Ectodermal cell (in vitro differentiated cells): ENCODE measurements around the gene CECR2.

Source experiments
- H3K27ac ChIP-seq: 2 replicates; pipeline ENCODE4 v1.7.0; 2013; ENCODE audit warnings: mild to moderate bottlenecking, low read depth, low read length; ENCODE audit not compliant: insufficient read depth, poor library complexity, severe bottlenecking
- H3K27me3 ChIP-seq: 2 replicates; pipeline ENCODE4 v1.7.0; 2013; ENCODE audit warnings: mild to moderate bottlenecking, low read length; ENCODE audit not compliant: insufficient read depth, control insufficient read depth, poor library complexity, severe bottlenecking
- H3K36me3 ChIP-seq: one replicate; pipeline ENCODE4 v1.7.0; 2013; ENCODE audit warnings: low read length; ENCODE audit not compliant: control insufficient read depth, insufficient read depth
- H3K4me1 ChIP-seq: one replicate; pipeline ENCODE4 v1.7.0; 2013; ENCODE audit warnings: low read length; ENCODE audit not compliant: control insufficient read depth, insufficient read depth
- H3K4me3 ChIP-seq: 2 replicates; pipeline ENCODE4 v1.7.0; 2013; ENCODE audit warnings: low read depth, low read length, control low read depth; ENCODE audit not compliant: insufficient read depth
- H3K9me3 ChIP-seq: 2 replicates; pipeline ENCODE4 v1.7.0; 2013; ENCODE audit warnings: mild to moderate bottlenecking, low read length, moderate library complexity; ENCODE audit not compliant: control insufficient read depth
- WGBS, 2 experiments: methylation state at CpG; one replicate each; pipeline ENCODE4 v1.1.7; 2013; ENCODE audit warnings: missing lambda C conversion rate in 2 of 2; 5-methylcytosine and 5-hydroxymethylcytosine counted together

The CECR2 gene

GRCh38 chr22:17366329-17366728 lies 2.9 kb upstream of the CECR2 start:
- Histone ChIP-seq H3K4me1 (peaks cover 14% of the 10 kb centered on the region), H3K4me3 (no peak overlapping the region), H3K9me3 (no peaks in the 10 kb centered on the region), H3K27me3 (no peaks in the 10 kb centered on the region), H3K36me3 (no peaks in the 10 kb centered on the region), H3K27ac (no peak overlapping the region)
- whole genome bisulfite sequencing, 2 experiments, result 76% methylated on average over 13 of the region's 13 CpGs

- H3K9me3 ChIP-seq, result no peaks in the 10 kb centered on the region
- no peaks in the 10 kb centered on the region for H3K27me3 ChIP-seq
- 10 to 12% methylated on average over 10 to 11 of the region's 11 CpGs for WGBS, 2 experiments
- peaks cover 17% of the 10 kb centered on the region for H3K4me1 ChIP-seq
- H3K36me3 ChIP-seq, result no peaks in the 10 kb centered on the region
- H3K4me3 ChIP-seq, result no peak overlapping the region
- H3K27ac ChIP-seq, result peak overlapping the region; percentile 22
Observed at GRCh38 chr22:17366830-17367229, 2.4 kb upstream of the CECR2 start.

- peaks cover 21% of the 10 kb centered on the region for H3K4me1 ChIP-seq
- peak overlapping the region; percentile 97 for H3K4me3 ChIP-seq
- H3K27ac ChIP-seq, result peak overlapping the region; percentile 99
- WGBS, 2 experiments, result 0% methylated on average over 7 of the region's 7 CpGs
- H3K27me3 ChIP-seq, result no peaks in the 10 kb centered on the region
- H3K9me3 ChIP-seq, result no peaks in the 10 kb centered on the region
- H3K36me3 ChIP-seq, result no peaks in the 10 kb centered on the region
Observed at GRCh38 chr22:17368144-17368543, 1.1 kb upstream of the CECR2 start.

DNA sequence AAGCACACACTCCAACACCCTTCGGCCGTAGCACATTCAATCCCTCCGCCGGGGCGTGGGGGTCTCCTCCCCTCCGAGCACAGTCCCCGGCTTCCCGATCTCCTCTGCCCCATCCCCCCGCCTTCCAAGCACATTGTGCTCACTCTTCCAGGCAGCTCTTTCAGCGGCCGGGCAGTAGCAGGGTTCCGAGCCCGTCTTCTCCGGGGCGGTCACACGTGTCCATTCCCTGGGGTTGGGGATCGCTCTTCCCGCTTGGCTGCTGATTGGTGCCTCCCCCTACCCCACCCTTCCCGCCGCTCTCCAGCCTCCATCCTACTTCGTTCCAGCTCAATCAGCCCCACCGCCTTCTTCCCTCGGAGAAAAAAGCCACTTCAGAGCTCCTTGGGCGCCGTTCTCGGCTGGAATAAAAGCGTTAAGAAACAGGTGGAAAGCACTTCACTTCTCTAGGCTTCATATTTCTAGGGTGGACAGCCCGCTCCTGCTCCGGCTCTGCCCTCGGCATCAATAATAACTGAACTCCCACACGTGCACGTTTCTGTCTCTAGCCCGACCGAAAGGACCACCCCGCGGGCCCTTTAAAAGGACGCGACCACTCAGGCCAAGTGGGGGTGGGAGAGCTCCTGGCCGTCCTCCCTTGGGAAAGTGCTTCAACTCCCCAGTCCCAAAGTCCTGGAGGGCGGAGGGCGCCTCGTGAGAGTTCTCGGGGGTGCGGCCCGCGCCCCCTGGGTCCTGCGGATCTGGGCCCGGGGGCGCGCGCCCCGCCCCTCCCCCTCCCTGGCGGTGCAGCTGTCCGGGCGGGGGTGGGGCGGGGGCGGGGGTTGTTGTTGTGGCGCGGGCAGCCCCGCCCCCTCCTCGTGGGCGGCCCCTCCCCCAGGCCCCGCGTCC lies 464 bp upstream of the CECR2 start:
- H3K4me3 ChIP-seq, result peak overlapping the region; percentile 97
- no peaks in the 10 kb centered on the region for H3K36me3 ChIP-seq
- 0% methylated on average over 62 to 64 of the region's 64 CpGs for WGBS, 2 experiments
- H3K27me3 ChIP-seq, result no peaks in the 10 kb centered on the region
- H3K9me3 ChIP-seq, result no peaks in the 10 kb centered on the region
- peak overlapping the region; percentile 99 for H3K27ac ChIP-seq
- H3K4me1 ChIP-seq, result peaks cover 25% of the 10 kb centered on the region

DNA sequence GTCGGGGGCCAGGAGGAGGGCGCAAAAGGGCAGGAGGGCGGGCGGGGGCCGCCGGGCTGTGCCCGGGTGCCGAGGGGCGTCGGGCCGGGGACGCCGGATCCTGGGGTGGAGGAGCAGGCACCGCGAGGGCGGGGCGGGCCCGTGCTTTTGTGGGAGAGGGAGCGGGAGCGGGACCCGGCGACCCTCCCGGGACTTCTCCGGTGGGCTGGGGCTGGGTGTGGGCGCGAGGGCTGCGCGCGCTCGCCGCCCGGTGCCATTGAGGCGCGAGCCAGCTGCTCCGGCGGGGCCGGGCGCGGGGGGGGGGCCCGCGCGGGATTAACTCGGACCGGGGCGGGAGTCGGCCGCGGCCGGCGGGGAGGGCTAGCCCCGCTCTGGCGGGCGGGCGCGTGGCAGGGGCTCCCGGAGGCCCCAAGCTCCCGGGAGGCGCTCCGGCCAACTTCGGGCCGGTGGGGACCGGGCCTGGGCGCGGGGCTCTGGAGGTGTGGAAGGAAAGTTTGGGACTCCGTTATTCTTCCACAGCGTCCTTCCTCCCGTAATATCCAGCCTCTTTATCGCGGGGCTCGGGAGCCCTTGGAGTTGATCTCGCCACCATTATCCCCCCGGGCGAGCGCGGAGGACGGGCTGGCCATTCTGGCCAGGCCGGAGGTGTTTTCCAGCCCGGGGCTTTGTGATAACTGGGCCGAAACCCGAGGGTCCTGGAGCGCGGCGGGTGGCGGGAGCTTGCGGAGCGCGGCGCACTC lies 936 bp downstream of the CECR2 start:
- peak overlapping the region; percentile 97 for H3K4me3 ChIP-seq
- peaks cover 32% of the 10 kb centered on the region for H3K4me1 ChIP-seq
- H3K9me3 ChIP-seq, result no peaks in the 10 kb centered on the region
- no peaks in the 10 kb centered on the region for H3K36me3 ChIP-seq
- peak overlapping the region; percentile 92 for H3K27ac ChIP-seq
- 0 to 1% methylated on average over 88 of the region's 88 CpGs for WGBS, 2 experiments
- H3K27me3 ChIP-seq, result no peaks in the 10 kb centered on the region

DNA sequence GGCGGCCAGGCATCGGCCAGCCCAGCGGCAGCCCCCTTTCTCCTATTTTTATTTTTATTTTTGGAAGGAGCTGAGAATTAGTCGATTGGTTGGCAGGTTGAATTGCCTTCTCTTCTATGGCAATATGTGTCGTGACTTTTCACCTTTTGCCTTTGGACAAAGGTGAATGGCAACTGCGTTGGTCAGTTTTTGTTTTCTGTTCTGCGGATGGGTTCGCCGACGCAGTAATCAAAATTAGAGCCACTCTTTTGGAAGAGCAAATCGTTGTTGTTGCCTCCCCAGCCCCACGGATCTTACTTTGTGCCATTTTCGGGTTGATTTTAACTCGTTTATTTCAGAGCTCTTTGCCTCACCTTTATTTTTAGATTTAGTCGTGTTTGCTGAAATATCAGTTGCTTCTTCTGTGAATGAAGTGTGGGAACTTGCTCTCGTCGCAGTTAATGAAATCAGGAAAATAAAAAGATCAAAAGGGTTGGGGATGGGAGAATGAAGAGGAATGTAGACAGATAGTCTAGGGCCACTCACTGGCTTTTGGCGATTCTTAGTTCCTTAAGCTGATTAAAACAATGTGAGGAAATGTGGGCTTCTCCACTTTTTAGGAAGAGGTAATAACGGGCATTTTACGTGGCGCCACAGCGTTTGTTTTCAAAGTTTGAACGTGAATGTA lies 1.6 kb downstream of the CECR2 start:
- H3K9me3 ChIP-seq, result no peaks in the 10 kb centered on the region
- no peaks in the 10 kb centered on the region for H3K36me3 ChIP-seq
- WGBS, 2 experiments, result 0% methylated on average over 23 of the region's 23 CpGs
- H3K27me3 ChIP-seq, result no peaks in the 10 kb centered on the region
- H3K4me3 ChIP-seq, result peak overlapping the region; percentile 97
- peak overlapping the region; percentile 92 for H3K27ac ChIP-seq
- H3K4me1 ChIP-seq, result peaks cover 32% of the 10 kb centered on the region

DNA sequence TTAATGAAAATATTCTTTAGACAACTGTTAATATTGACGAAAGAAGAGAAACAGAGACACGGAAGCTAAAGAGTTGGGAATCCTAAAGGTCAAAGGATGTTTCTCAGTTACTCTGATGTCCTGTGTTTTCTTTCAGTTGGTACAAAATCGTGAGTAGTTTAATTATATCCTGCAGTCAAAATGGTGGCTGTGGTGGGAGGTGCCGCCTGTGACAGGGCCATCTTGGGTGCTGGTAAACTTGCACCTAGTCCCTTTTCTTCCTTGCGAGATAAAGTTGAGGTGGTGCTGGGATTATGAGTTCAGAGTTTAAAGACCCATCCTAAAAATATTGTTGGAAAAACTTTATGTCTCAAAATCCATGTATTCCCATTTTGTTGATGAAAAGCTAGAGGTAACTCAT lies 2.2 kb downstream of the CECR2 start:
- no peaks in the 10 kb centered on the region for H3K27me3 ChIP-seq
- no peaks in the 10 kb centered on the region for H3K9me3 ChIP-seq
- H3K27ac ChIP-seq, result no peak overlapping the region
- WGBS, 2 experiments, result 4 to 6% methylated on average over 4 to 5 of the region's 5 CpGs
- H3K4me1 ChIP-seq, result peaks cover 32% of the 10 kb centered on the region
- no peaks in the 10 kb centered on the region for H3K36me3 ChIP-seq
- H3K4me3 ChIP-seq, result peak overlapping the region; percentile 97

DNA sequence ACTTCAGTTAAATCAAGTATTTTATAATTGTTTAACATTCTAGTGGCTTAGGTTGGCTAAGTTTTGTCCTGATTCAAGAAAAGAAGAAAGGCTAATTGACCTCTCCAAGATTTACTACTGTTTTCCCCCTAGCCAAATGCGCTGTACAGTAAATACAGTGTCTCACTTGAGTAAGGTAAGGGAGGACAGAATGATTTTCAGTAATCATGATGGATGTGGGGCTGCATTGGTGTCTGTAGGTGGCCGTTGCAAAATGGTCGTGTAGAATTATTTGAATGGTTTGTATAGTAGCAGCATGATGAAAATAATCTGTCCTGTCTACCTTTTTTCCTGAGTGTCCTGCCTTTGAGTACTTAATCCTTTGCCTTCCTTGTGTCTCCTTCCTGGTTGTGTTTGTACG lies 4.6 kb downstream of the CECR2 start:
- H3K4me1 ChIP-seq, result peaks cover 21% of the 10 kb centered on the region
- H3K9me3 ChIP-seq, result no peaks in the 10 kb centered on the region
- no peak overlapping the region for H3K4me3 ChIP-seq
- H3K36me3 ChIP-seq, result no peaks in the 10 kb centered on the region
- no peaks in the 10 kb centered on the region for H3K27me3 ChIP-seq
- H3K27ac ChIP-seq, result no peak overlapping the region
- 69 to 70% methylated on average over 4 of the region's 4 CpGs for WGBS, 2 experiments

DNA sequence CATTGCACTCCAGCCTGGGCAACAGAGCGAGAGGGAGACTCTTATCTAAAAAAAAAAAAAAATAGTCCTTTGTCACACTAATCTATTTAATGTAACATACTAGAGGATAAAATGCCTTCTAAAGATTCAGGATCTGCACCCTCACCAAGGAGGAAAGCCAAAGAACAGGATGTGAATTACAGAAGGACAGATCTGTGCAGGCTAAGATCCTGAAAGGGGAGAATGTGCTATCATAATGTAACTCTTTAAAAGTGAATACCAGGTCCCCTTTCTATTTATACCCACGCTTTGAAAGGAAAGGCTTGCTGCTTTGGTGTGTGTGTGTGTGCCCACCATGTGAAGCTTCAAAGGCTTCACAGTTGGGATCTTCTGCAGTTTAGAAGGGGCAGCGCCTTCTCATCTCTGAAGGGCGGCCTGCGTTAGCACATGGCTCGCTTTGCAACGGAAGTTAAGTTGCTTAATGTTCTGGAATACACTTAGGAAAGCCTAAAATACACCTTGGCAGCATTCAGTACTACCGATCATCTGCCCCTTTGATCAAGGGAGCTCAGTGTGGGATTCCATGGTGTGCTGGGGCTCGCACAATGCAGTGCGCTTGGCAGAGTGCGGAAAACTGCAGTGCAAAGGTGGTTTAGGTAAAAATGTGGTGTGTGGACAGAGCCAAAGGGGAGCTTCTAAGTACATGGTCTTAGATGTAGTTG lies 6.8 kb downstream of the CECR2 start:
- H3K9me3 ChIP-seq, result no peaks in the 10 kb centered on the region
- no peak overlapping the region for H3K4me3 ChIP-seq
- no peaks in the 10 kb centered on the region for H3K27me3 ChIP-seq
- WGBS, 2 experiments, result 68 to 71% methylated on average over 10 to 11 of the region's 11 CpGs
- no peaks in the 10 kb centered on the region for H3K36me3 ChIP-seq
- peaks cover 41% of the 10 kb centered on the region for H3K4me1 ChIP-seq
- H3K27ac ChIP-seq, result no peak overlapping the region
